Stimulated activated CD4-positive, alpha-beta T cell treated with anti-CD3 and anti-CD28 coated beads, Interleukin-4, amount 100 ng/mL, for 24 hours (primary cell): ENCODE measurements around the gene PIBF1.
"Not testable (repeated sequence)": the region's sequence is repeated elsewhere in the genome, so short reads cannot be mapped to it uniquely, and the experiment has no call there.

Experiments
- DNase-seq: peaks from one replicate; pipeline ENCODE4 v3.0.0-alpha.2; 2020

Gene PIBF1

GRCh38 chr13:72823081-72823480 lies 41.1 kb downstream of the PIBF1 start:
- no peak for DNase-seq

- no peak for DNase-seq
Observed at GRCh38 chr13:72823724-72824123, 41.8 kb downstream of the PIBF1 start.

- no peak for DNase-seq
Observed at GRCh38 chr13:72834601-72835000, 52.7 kb downstream of the PIBF1 start.

GRCh38 chr13:72839831-72840426 lies 58.0 kb downstream of the PIBF1 start:
- DNase-seq = peak; percentile 41

GRCh38 chr13:72842991-72843390 lies 61.1 kb downstream of the PIBF1 start:
- DNase-seq = no peak

- not testable (repeated sequence) for DNase-seq
Observed at GRCh38 chr13:72845148-72845547, 63.2 kb downstream of the PIBF1 start.

GRCh38 chr13:72849571-72849970 lies 67.6 kb downstream of the PIBF1 start:
- no peak for DNase-seq

GRCh38 chr13:72850959-72851677 lies 69.2 kb downstream of the PIBF1 start:
- DNase-seq = no peak

- DNase-seq = no peak
Observed at GRCh38 chr13:72851678-72852014, 69.7 kb downstream of the PIBF1 start.

- no peak for DNase-seq
Observed at GRCh38 chr13:72852207-72852606, 70.3 kb downstream of the PIBF1 start.

- no peak for DNase-seq
Observed at GRCh38 chr13:72853000-72853399, 71.1 kb downstream of the PIBF1 start.

GRCh38 chr13:72864142-72865011 lies 82.4 kb downstream of the PIBF1 start:
- peak; percentile 8 for DNase-seq

- no peak for DNase-seq
Observed at GRCh38 chr13:72868229-72868628, 86.3 kb downstream of the PIBF1 start.

- no peak for DNase-seq
Observed at GRCh38 chr13:72875233-72875632, 93.3 kb downstream of the PIBF1 start.

- no peak for DNase-seq
Observed at GRCh38 chr13:72884101-72884500, 102.2 kb downstream of the PIBF1 start.

GRCh38 chr13:72886272-72887067 lies 104.5 kb downstream of the PIBF1 start:
- no peak for DNase-seq

GRCh38 chr13:72889495-72889894 lies 107.6 kb downstream of the PIBF1 start:
- no peak for DNase-seq

- no peak for DNase-seq
Observed at GRCh38 chr13:72890546-72890945, 108.6 kb downstream of the PIBF1 start.

- DNase-seq = no peak
Observed at GRCh38 chr13:72891423-72891822, 109.5 kb downstream of the PIBF1 start.

- DNase-seq = no peak
Observed at GRCh38 chr13:72896869-72897268, 114.9 kb downstream of the PIBF1 start.

- DNase-seq = not testable (repeated sequence)
Observed at GRCh38 chr13:72901546-72901945, 119.6 kb downstream of the PIBF1 start.

- no peak for DNase-seq
Observed at GRCh38 chr13:72908416-72908815, 126.5 kb downstream of the PIBF1 start.

- no peak for DNase-seq
Observed at GRCh38 chr13:72911981-72912380, 130.0 kb downstream of the PIBF1 start.
